Stimulated activated CD4-positive, alpha-beta T cell treated with anti-CD3 and anti-CD28 coated beads, Interleukin-1b, Interleukin-23, amount 100 ng/mL, for 48 hours (primary cell): ENCODE measurements around the gene GORASP1.

Experiments used
- DNase-seq: peaks from one replicate; pipeline ENCODE4 v3.0.0-alpha.2; 2020

GORASP1 gene

GRCh38 chr3:39140341-39140971, 33.0 kb upstream of the GORASP1 start:
- DNase-seq = no peak

- no peak for DNase-seq
These were observed 32.0 kb upstream of the GORASP1 start for GRCh38 chr3:39139442-39139841.

GRCh38 chr3:39138804-39139415, 31.5 kb upstream of the GORASP1 start:
- no peak for DNase-seq

- no peak for DNase-seq
These were observed 30.8 kb upstream of the GORASP1 start for GRCh38 chr3:39137991-39138803.

- no peak for DNase-seq
These were observed 30.1 kb upstream of the GORASP1 start for GRCh38 chr3:39137435-39137936.

GRCh38 chr3:39136533-39137434, 29.4 kb upstream of the GORASP1 start:
- no peak for DNase-seq

- DNase-seq = no peak
These were observed 27.9 kb upstream of the GORASP1 start for GRCh38 chr3:39135170-39135805.

- no peak for DNase-seq
These were observed 26.9 kb upstream of the GORASP1 start for GRCh38 chr3:39134305-39134704.

GRCh38 chr3:39133822-39134221, 26.4 kb upstream of the GORASP1 start:
- DNase-seq = no peak

- DNase-seq = no peak
These were observed 25.7 kb upstream of the GORASP1 start for GRCh38 chr3:39133093-39133490.

GRCh38 chr3:39132096-39133092, 25.0 kb upstream of the GORASP1 start:
- DNase-seq = no peak

- DNase-seq = no peak
These were observed 23.4 kb upstream of the GORASP1 start for GRCh38 chr3:39130693-39131265.

- DNase-seq = no peak
These were observed 22.6 kb upstream of the GORASP1 start for GRCh38 chr3:39130026-39130425.

GRCh38 chr3:39128951-39129350, 21.5 kb upstream of the GORASP1 start:
- DNase-seq = no peak

GRCh38 chr3:39127908-39128304, 20.5 kb upstream of the GORASP1 start:
- no peak for DNase-seq

- no peak for DNase-seq
These were observed 20.0 kb upstream of the GORASP1 start for GRCh38 chr3:39127269-39127907.

GRCh38 chr3:39126532-39127071, 19.2 kb upstream of the GORASP1 start:
- DNase-seq = no peak

GRCh38 chr3:39125841-39126500, 18.5 kb upstream of the GORASP1 start:
- DNase-seq = no peak
